PFSK-1 (cell line): Measurements from ENCODE around the gene TRIP10.

Source experiments
- POLR2AphosphoS5 ChIP-seq: IDR thresholded peaks from 2 replicates; pipeline ENCODE4 v1.6.1; 2012; ENCODE audit warnings: low read depth, mild to moderate bottlenecking, control low read depth, low read length, moderate library complexity
- REST ChIP-seq, 2 experiments: IDR thresholded peaks; 2 replicates each; pipeline versions ENCODE4 v1.6.1 to v1.8.0; 2011 to 2012; ENCODE audit warnings: low read depth in 2 of 2, low read length in 2 of 2, control low read depth in 1 of 2, inconsistent platforms in 1 of 2, mild to moderate bottlenecking in 1 of 2, moderate library complexity in 1 of 2; ENCODE audit not compliant: insufficient read depth in 1 of 2
- SIN3A ChIP-seq: IDR thresholded peaks from 2 replicates; pipeline ENCODE4 v1.6.1; 2012; ENCODE audit warnings: mild to moderate bottlenecking, low read length, moderate library complexity, borderline replicate concordance; ENCODE audit not compliant: insufficient read depth
- TAF1 ChIP-seq: IDR thresholded peaks from 2 replicates; pipeline ENCODE4 v1.6.1; 2012; ENCODE audit warnings: low read length, control low read depth, borderline replicate concordance; ENCODE audit not compliant: insufficient read depth

- TF ChIP-seq TAF1 (no peak), POLR2AphosphoS5 (no peak), REST (IDR thresholded peaks at IDR 0.05; ENCODE audit: insufficient read depth in 1 of 2, low read depth in 2 of 2, low read length in 2 of 2) (no peak), SIN3A (no peak)
Observed at GRCh38 chr19:6736917-6737283, 2.6 kb upstream of the TRIP10 start.
